Muscle layer of duodenum (tissue), 2 donors: Measurements from ENCODE around the gene ALKBH6.
"Not testable (repeated sequence)": the region's sequence is repeated elsewhere in the genome, so short reads cannot be mapped to it uniquely, and the experiment has no call there.

Experiments used
- H3K27ac ChIP-seq: one replicate; pipeline ENCODE4 v1.7.0; 2013; ENCODE audit warnings: mild to moderate bottlenecking, low read length
- H3K27me3 ChIP-seq: one replicate; pipeline ENCODE4 v1.7.0; 2013; ENCODE audit warnings: low read depth, mild to moderate bottlenecking, control low read depth, low read length
- H3K36me3 ChIP-seq, 2 donors: one replicate each; pipeline ENCODE4 v1.7.0; 2013; ENCODE audit warnings: low read length in 2 of 2, control low read depth in 1 of 2, mild to moderate bottlenecking in 1 of 2; ENCODE audit not compliant: insufficient read depth in 2 of 2, control insufficient read depth in 1 of 2
- H3K4me1 ChIP-seq, 2 donors: one replicate each; pipeline ENCODE4 v1.7.0; 2013; ENCODE audit warnings: low read length in 2 of 2, mild to moderate bottlenecking in 2 of 2, control low read depth in 1 of 2, moderate library complexity in 1 of 2; ENCODE audit not compliant: insufficient read depth in 2 of 2, control insufficient read depth in 1 of 2
- H3K4me3 ChIP-seq, 2 donors: one replicate each; pipeline ENCODE4 v1.7.0; 2013; ENCODE audit warnings: low read length in 2 of 2, low read depth in 1 of 2, mild to moderate bottlenecking in 1 of 2
- H3K9me3 ChIP-seq, 2 donors: one replicate each; pipeline ENCODE4 v1.7.0; 2013; ENCODE audit warnings: low read length in 2 of 2, control low read depth in 1 of 2, mild to moderate bottlenecking in 1 of 2; ENCODE audit not compliant: control insufficient read depth in 1 of 2
- donor health status: healthy.

ALKBH6 gene

DNA sequence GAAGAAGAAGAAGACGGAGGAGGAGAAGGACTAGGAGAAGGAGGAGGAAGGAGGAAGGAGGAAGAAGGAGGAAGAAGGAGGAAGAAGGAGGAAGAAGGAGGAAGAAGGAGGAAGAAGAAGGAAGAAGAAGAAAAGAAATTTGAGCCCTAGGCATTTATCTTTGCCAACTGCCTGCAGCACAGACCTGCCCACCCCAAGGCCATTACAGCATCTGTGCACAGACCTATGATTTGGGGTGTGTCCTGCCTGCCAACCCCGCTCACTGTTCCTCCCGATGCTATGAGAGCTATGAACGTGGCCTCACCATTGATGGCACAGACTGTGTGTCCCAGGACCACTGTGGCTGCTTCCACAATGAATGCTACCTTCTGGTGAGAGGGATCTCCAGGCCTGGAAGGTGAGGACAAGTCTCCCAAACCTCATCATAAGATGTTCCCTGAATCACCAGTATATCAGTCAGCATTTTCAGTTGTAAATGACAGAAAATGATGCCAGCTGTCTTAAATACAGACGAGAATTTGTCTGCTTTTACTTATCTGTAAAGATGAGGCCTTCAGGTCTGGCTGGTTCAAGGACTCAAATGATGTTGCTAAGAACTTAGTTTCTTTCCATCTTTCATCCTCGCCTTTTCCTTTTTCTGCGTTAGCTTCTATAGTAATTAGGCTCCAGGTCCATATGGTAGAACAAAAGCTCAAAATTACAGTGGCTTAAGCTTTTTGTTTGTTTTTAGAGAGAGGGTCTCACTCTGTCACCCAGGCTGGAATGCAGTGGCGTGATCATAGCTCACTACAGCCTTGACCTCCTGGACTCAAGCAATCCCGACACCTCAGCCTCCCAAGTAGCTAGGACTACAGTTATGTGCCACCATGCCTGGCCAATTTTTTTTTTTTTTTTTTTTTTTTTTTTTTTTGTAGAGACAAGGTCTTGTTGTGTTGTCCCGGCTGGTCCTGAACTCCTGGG is 23.0 kb downstream of the ALKBH6 start:
- peaks cover 4% of the 10 kb centered on the region for H3K27me3 ChIP-seq
- H3K4me3 ChIP-seq = no peak overlapping the region
- H3K36me3 ChIP-seq = no peaks in the 10 kb centered on the region
- peaks cover 2 to 20% of the 10 kb centered on the region in 2 donors for H3K4me1 ChIP-seq
- no peak overlapping the region for H3K27ac ChIP-seq
- H3K9me3 ChIP-seq = no peaks in the 10 kb centered on the region

DNA sequence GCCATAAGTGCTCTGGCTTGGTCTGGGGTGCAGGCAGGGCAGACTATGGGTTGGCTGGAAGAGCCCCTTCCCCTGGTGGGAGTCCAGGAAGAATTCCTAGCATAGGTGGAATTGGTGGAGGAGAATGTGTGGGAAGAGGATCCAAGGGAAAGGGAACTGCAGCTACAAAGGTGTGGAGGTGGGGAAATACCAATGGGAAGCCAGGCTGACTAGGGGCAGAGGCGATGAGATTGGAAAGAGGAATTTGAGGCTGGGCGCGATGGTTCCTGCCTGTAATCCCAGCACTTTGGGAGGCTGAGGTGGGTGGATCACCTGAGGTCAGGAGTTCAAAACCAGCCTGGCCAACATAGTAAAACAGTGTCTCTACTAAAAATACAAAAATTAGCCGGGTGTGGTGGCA is 23.9 kb downstream of the ALKBH6 start:
- Histone ChIP-seq H3K27me3 (peaks cover 8% of the 10 kb centered on the region), H3K27ac (no peak overlapping the region), H3K4me3 (no peak overlapping the region), H3K36me3 (no peaks in the 10 kb centered on the region), H3K9me3 (no peaks in the 10 kb centered on the region), H3K4me1 (peaks cover 0 to 16% of the 10 kb centered on the region in 2 donors)

DNA sequence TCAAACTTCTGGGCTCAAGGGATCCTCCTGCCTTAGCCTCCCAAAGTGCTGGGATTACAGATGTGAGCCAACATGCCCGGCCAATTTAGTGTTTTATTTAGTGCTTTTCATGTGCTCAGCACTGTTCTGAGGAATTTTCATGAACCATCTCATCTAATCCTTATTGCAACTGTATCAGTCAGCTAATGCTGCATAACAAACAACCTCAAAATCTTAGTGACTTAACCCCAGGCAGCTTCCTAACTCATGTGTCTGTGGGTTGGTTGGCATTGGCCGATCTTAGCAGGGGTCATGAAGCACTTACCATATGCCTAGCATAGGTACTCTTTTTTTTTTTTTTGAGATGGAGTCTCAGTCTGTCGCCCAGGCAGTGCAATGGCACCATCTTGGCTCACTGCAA is 25.2 kb downstream of the ALKBH6 start:
- no peak overlapping the region for H3K4me3 ChIP-seq
- no peak overlapping the region for H3K27ac ChIP-seq
- no peaks in the 10 kb centered on the region for H3K36me3 ChIP-seq
- peaks cover 0 to 10% of the 10 kb centered on the region in 2 donors for H3K4me1 ChIP-seq
- H3K27me3 ChIP-seq = peaks cover 8% of the 10 kb centered on the region
- H3K9me3 ChIP-seq = no peaks in the 10 kb centered on the region

DNA sequence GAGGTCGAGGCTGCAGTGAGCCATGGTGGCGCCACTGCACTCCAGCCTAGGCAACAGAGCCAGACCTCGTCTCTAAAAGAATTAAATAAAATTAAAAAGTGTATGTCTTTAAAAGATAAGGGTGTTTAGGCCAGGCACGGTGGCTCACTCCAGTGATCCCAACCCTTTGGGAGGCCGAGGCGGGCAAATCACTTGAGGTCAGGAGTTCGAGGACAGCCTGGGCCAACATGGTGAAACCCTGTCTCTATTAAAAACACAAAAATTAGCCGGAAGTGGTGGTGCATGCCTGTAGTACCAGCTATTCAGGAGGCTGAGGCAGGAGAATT is 26.5 kb downstream of the ALKBH6 start:
- no peak overlapping the region for H3K4me3 ChIP-seq
- no peaks in the 10 kb centered on the region for H3K9me3 ChIP-seq
- H3K27me3 ChIP-seq = peaks cover 8% of the 10 kb centered on the region
- H3K27ac ChIP-seq = no peak overlapping the region
- peaks cover 0 to 9% of the 10 kb centered on the region in 2 donors for H3K4me1 ChIP-seq
- H3K36me3 ChIP-seq = no peaks in the 10 kb centered on the region

DNA sequence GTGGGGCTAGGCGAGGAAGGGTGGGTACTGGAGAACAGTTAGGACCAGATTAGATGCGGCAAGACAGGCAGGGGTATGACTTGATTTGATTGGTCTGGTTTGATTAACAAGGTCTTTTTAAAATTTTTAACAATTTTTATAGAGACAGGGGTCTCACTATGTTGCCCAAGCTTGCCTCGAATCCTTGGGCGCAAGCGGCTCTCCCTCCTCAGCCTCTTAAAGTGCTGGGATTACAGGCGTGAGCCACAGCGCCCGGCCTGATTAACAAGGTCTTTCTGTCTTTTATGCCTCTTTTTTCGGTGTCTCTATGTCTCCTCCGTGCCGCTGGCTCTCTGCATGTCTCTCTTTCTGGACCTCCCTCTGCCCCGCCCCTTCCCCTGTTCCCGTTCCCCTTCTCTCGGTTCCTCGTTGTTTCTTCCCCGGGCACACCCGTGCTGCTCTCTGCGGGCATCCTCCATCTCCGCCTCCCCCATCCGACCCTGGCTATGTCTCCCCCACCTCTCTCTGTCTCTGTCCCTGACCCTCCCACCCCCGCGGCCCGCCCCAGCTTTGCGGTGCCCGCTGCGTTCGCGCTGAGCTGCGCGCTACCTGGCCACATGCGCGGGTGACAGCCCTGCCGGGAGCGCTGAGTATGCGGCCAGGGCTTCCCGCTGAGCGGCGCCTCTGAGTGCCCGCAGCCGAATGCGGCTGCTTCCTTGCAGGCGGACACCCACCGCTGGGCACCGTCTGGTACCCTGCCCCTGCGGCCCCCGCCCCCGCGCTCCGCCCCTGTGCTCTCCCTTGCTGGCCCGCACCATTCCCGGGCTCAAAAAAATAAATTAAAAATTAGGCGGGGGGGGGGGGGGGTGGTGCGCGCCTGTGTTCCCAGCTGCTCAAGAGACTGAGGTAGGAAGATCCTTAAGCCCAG is 27.1 kb downstream of the ALKBH6 start:
- Histone ChIP-seq H3K9me3 (no peaks in the 10 kb centered on the region), H3K27me3 (peaks cover 8% of the 10 kb centered on the region), H3K4me1 (peaks cover 0 to 9% of the 10 kb centered on the region in 2 donors), H3K27ac (no peak overlapping the region), H3K4me3 (peak overlapping the region in 1 of 2 donors; percentile 52), H3K36me3 (no peaks in the 10 kb centered on the region)

DNA sequence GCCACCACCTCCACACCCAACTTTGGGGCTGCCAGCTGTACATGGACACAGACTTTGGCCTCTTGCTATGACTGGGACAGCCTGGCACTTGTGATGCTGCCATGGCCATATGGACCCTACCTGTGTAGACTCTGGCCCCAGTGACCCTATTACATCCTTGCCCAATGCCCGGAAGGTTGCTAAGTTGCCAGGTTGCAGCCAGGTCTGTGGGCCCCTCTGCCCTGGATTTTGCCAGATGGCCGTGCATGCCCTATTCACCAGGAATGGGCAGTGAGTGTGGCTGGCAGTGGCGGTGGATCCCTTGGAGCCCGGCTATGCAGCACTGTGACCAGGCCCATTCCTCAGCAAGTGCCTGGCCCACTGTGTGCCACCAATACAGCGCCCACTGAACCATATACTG is 27.9 kb downstream of the ALKBH6 start:
- H3K27ac ChIP-seq = no peak overlapping the region
- no peaks in the 10 kb centered on the region for H3K9me3 ChIP-seq
- H3K36me3 ChIP-seq = no peaks in the 10 kb centered on the region
- H3K4me1 ChIP-seq = peaks cover 0 to 9% of the 10 kb centered on the region in 2 donors
- H3K27me3 ChIP-seq = peaks cover 8% of the 10 kb centered on the region
- no peak overlapping the region for H3K4me3 ChIP-seq

DNA sequence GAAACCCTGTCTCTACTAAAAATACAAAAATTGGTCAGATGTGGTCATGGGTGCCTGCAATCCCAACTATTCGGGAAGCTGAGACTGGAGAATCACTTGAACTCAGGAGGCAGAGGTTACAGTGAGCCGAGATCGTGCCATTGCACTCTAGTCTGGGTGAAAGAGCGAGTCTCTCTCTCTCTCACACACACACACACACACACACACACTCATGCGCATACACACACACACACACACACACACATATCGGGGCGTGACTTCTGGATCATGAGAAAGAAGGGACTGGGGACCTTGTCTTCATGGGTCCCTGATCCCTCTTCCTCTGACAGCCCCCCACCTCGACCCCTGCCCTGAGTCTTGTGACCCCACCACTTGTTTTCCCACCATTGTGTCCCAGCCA is 30.8 kb downstream of the ALKBH6 start:
- Histone ChIP-seq H3K4me3 (no peak overlapping the region), H3K27ac (no peak overlapping the region), H3K4me1 (peaks cover 0 to 9% of the 10 kb centered on the region in 2 donors), H3K36me3 (no peaks in the 10 kb centered on the region), H3K27me3 (peaks cover 8% of the 10 kb centered on the region), H3K9me3 (no peaks in the 10 kb centered on the region)

DNA sequence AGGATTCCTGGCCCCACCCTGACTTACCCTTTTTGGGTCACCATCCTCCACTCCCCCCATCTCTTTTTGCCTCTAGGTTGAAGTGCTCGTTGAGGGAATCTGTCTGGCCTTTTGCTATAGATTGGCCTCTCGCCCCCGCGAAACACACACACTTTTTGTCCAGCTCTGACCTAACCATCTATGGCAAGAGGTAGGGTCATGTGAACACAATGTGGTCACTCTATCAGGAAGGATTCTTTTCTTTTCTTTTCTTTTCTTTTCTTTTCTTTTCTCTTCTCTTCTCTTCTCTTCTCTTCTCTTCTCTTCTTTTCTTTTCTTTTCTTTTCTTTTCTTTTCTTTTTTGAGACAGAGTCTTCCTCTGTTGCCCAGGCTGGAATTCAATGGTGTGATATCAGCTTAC is 33.0 kb downstream of the ALKBH6 start:
- H3K4me1 ChIP-seq, H3K27me3 ChIP-seq, H3K9me3 ChIP-seq, H3K4me3 ChIP-seq, H3K36me3 ChIP-seq, H3K27ac ChIP-seq: not testable (repeated sequence)

DNA sequence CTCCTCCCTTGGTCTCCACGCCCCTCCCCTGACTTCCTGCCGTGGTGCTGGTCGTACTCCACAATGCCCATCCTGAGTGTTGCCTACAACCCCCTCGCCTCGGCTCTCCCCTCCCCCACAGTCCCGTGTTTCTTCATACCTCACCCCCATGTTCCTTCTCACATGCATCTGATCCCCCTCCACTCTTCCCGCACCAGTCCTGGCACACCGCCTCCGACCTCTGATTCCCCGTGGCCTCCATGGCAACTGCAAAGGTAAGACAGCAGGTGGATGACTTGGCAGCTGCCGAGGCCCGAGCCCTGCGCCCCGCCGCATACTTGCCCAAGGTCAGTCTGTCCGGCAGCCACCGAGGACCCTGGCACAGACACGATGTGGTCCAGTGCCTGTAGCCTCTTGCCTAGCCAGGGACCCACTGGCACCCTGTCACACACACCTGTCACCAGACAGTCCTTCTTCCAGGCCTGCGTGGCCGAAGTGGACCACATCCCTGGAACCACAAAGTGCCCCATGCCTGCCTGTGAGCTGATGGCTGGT is 35.1 kb downstream of the ALKBH6 start:
- Histone ChIP-seq H3K27ac (no peak overlapping the region), H3K4me3 (no peak overlapping the region), H3K9me3 (no peaks in the 10 kb centered on the region), H3K27me3 (no peaks in the 10 kb centered on the region), H3K4me1 (no peaks in the 10 kb centered on the region), H3K36me3 (no peaks in the 10 kb centered on the region)

DNA sequence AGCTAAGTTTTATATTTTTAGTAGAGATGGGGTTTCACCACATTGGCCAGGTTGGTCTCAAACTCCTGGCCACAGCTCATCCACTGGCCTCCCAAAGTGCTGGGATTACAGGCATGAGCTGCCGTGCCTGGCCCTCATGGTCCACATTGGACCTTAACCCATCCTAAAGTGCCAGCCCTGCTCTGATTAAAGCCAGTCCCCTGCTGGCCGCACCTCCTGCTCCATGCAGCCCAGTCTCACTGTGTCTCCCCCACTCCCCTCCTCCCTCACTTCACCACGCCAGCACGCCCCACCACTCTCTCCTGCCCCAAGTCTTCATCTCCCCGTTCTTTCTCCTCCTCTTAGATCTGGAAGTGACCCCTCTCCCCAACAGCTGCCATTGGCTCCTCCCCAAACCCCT is 35.7 kb downstream of the ALKBH6 start:
- H3K27me3 ChIP-seq = no peaks in the 10 kb centered on the region

More for the DNA sequence above, 35.7 kb downstream of the ALKBH6 start:
- Histone ChIP-seq H3K4me3 (no peak overlapping the region), H3K36me3 (no peaks in the 10 kb centered on the region), H3K9me3 (no peaks in the 10 kb centered on the region), H3K4me1 (no peaks in the 10 kb centered on the region), H3K27ac (no peak overlapping the region)
